ENCODE measurements around the gene PPP3R1. TPM values are rescaled to one million over a fixed set of nuclear protein-coding genes. Genes with fewer than 3 reads are reported as not detected.

Gene PPP3R1
- total RNA-seq, 1 donor from 2014 or later: 14.5 TPM

- peak; percentile 7 for DNase-seq (ENCODE audit: low read depth)
- TF ChIP-seq, protein P1, sequence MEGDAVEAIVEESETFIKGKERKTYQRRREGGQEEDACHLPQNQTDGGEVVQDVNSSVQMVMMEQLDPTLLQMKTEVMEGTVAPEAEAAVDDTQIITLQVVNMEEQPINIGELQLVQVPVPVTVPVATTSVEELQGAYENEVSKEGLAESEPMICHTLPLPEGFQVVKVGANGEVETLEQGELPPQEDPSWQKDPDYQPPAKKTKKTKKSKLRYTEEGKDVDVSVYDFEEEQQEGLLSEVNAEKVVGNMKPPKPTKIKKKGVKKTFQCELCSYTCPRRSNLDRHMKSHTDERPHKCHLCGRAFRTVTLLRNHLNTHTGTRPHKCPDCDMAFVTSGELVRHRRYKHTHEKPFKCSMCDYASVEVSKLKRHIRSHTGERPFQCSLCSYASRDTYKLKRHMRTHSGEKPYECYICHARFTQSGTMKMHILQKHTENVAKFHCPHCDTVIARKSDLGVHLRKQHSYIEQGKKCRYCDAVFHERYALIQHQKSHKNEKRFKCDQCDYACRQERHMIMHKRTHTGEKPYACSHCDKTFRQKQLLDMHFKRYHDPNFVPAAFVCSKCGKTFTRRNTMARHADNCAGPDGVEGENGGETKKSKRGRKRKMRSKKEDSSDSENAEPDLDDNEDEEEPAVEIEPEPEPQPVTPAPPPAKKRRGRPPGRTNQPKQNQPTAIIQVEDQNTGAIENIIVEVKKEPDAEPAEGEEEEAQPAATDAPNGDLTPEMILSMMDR (conservative IDR thresholded peaks at IDR 0.05; ENCODE audit: low read depth, low read length): peak; percentile 83
- H3K4me3 ChIP-seq (ENCODE audit: low read depth, low read length): no peak overlapping the region
Observed at GRCh38 chr2:68282811-68283418, 30.6 kb upstream of the PPP3R1 start.

DNA sequence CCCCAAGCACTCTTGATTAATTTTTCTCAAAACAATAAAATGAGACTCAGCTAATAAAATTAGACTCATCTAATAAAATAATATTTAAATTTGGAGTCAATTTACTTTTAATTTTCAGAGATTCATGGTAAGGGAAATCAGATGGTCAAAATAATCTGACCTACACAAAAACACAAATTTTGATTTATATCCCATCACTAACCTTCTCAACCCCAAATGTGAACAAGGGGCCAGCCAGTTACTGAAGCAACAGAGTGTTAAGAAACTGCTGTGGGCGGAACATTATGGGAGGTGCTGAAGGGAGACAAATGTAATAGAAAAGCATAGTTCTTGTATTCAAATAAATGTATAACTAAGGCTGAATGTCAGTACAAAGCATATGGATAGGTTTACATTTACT, 28.5 kb upstream of the PPP3R1 start:
- TF ChIP-seq, protein P1 (conservative IDR thresholded peaks at IDR 0.05; ENCODE audit: low read depth, low read length): no peak
- H3K4me3 ChIP-seq (ENCODE audit: low read depth, low read length): no peak overlapping the region
- DNase-seq (ENCODE audit: low read depth): no peak

- no peak for DNase-seq (ENCODE audit: low read depth)
- TF ChIP-seq, protein P1 (conservative IDR thresholded peaks at IDR 0.05; ENCODE audit: low read depth, low read length): no peak
- H3K4me3 ChIP-seq (ENCODE audit: low read depth, low read length): no peak overlapping the region
Observed at GRCh38 chr2:68280348-68280747, 28.0 kb upstream of the PPP3R1 start.

DNA sequence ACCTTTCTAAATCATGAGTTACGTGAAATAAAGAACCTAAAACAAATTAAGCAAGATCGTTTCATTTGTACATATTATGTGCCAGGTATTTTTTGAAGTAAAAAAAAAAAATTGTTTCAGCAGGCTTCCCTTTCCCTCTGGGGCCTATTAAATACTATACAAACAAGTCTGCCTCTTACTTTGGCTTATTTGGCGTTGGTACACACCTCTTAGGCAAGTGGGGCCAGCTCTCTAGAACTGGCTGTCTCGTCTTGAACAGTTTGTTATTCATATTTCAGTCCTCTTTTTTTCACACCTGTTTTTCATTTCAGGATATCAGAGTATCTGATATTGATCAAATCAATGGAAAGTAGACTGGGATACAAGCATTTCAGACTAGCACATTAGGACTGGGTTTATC, 27.4 kb upstream of the PPP3R1 start:
- H3K4me3 ChIP-seq (ENCODE audit: low read depth, low read length): no peak overlapping the region
- TF ChIP-seq, protein P1 (conservative IDR thresholded peaks at IDR 0.05; ENCODE audit: low read depth, low read length): no peak
- no peak for DNase-seq (ENCODE audit: low read depth)

DNA sequence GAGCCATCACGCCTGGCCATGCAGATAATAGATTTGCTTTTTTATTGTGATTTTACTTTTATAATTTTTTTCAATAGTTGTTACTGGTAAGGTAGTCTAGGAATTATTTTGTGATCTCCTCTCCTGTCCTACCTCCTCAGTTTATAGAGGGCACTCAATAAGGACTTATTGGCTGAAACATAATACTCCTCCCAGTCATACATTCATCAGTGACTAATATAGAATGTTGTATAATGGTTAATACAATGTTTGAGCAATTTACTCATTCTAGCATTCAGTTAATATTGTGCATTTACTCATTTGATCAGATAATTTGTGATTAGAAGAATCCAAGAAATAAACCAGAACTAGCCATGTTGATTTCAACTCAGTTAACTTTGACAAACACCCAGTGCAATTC, 25.8 kb upstream of the PPP3R1 start:
- TF ChIP-seq, protein P1 (conservative IDR thresholded peaks at IDR 0.05; ENCODE audit: low read depth, low read length): no peak
- no peak for DNase-seq (ENCODE audit: low read depth)
- no peak overlapping the region for H3K4me3 ChIP-seq (ENCODE audit: low read depth, low read length)

DNA sequence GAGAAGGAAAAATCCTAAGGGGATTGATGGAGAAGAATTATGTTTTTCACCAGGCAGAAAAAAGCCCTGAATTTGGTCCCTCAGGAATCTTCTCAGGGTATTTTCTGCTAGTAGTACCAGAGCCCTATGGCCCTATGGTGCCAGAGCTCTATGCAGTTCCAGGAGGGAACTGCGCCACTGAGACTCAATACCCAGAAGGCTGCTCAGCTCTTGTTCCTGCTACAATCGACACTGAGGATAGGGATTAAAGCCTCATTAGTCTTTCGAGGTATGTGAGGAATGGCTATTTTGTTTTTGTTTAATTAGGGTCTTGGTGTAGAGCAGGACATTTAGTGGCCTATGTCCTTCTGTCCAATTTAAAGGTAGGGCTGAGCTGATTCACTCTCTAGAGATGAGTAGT, 21.7 kb upstream of the PPP3R1 start:
- no peak overlapping the region for H3K4me3 ChIP-seq (ENCODE audit: low read depth, low read length)
- DNase-seq (ENCODE audit: low read depth): no peak
- TF ChIP-seq, protein P1 (conservative IDR thresholded peaks at IDR 0.05; ENCODE audit: low read depth, low read length): no peak
